Activated CD8-positive, alpha-beta memory T cell treated with anti-CD3 and anti-CD28 coated beads, Interleukin-2, amount 10 ng/mL, durations not matched to agents 7 days and 5 days (primary cell): Measurements from ENCODE around the gene BCL11B. TPM values are rescaled to one million over a fixed set of nuclear protein-coding genes. Genes with fewer than 3 reads are reported as not detected.

Source experiments
- ATAC-seq: fragments of 150-1000 bp; cut with Tn5 transposase; one replicate; pipeline ENCODE4 v1.10.0; 2021; ENCODE audit warnings: moderate library complexity
- CTCF ChIA-PET: fragments of 350-600 bp; sonication (Branson Sonifier 250); formaldehyde crosslinking; loops from one replicate; lab custom pipeline; 2021; ENCODE audit warnings: antibody characterized with exemption; lab: Charles Lee
- DNase-seq: peaks from one replicate; pipeline ENCODE4 v3.0.0-alpha.2; 2020
- H3K27ac Mint-ChIP-seq: one replicate; pipeline ENCODE4 v1.8.0; 2021; ENCODE audit warnings: mild to moderate bottlenecking, mixed read lengths
- H3K27me3 Mint-ChIP-seq: one replicate; pipeline ENCODE4 v1.8.0; 2021; ENCODE audit warnings: mixed read lengths
- H3K36me3 Mint-ChIP-seq: one replicate; pipeline ENCODE4 v1.8.0; 2021; ENCODE audit warnings: mild to moderate bottlenecking, mixed read lengths
- H3K4me1 Mint-ChIP-seq: one replicate; pipeline ENCODE4 v1.8.0; 2021; ENCODE audit warnings: mixed read lengths
- H3K4me3 Mint-ChIP-seq: one replicate; pipeline ENCODE4 v1.8.0; 2021; ENCODE audit warnings: mild to moderate bottlenecking, moderate library complexity, mixed read lengths
- H3K9me3 Mint-ChIP-seq: one replicate; pipeline ENCODE4 v1.8.0; 2022; ENCODE audit warnings: low read depth, mixed read lengths
- total RNA-seq, 2 experiments: library from RNA; stranded (reverse); gene quantifications; one replicate each; pipeline ENCODE4 v1.2.3, GENCODE V29; 2021

Gene BCL11B
- total RNA-seq, 2 experiments from 2014 or later: 53.0 to 66.2 TPM

DNA sequence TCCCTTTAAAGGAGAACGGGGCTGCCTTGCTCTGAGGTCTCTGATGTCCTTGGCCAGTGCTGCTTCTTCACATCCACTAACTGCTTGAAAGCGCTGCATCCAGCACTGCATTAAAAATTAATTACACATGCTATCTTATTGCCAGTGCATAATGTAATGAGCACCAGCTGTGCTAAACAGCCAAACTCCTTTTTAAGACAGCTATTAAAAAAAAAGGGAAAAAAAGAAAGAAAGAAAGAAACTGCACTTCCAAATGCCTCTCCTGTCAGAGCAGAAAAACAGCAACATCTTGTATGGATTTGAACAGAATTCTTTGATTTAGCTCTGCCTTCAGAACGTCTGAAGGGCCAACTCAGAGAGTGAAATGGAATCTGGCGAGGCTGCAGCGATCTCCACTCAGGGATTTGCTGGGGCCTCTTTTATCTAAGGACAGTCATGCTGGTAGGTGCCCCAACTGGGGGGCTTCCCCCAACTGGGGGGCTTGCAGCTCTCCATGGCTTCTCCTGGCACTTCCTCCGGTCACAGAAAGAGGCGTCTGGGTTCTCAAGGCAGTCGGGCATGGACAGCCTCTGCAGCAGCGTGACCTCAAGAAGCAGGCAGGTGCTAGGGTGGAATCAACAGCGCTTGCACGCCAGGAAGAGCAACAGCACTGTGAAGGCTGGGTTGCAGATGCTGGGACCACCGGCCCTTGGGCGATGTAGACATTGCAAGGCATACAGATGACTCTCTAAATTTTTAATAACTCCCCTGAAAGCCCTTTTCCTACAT, 46.4 kb downstream of the BCL11B start:
- peaks cover 57% of the 10 kb centered on the region for H3K36me3 Mint-ChIP-seq
- CTCF ChIA-PET: interaction anchor here (1.1 to 3.8 kb wide), 11 partner anchors 10 to 47 kb away, joined by 3 to 18 read pairs (median 6); partner anchors contain the start of gene BCL11B
- no peaks in the 10 kb centered on the region for H3K27me3 Mint-ChIP-seq
- no peaks in the 10 kb centered on the region for H3K9me3 Mint-ChIP-seq
- peaks cover 92% of the 10 kb centered on the region for H3K4me1 Mint-ChIP-seq
- H3K4me3 Mint-ChIP-seq: peak overlapping the region; percentile 39
- no peak for ATAC-seq
- no peak for DNase-seq
- peak overlapping the region; percentile 91 for H3K27ac Mint-ChIP-seq

DNA sequence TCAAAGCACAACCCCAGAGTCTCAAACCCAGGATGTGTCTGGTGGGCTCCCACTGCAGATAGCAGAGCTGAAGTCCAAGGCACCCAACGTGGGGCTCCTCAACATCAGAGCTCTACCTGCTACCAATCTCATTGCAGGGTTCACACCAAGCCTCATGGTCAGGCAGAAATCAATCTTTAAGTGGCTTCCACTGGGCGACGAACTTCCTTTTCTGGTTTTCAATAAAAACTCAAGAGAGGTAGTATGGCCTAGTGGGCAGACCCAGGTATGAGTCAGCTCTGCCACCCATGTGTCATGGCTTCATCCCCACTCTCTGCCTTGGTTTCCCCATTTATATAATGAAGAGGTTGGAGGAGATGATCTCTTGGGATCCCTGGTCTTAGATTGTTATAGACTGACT, 47.0 kb downstream of the BCL11B start:
- H3K27ac Mint-ChIP-seq: peak overlapping the region; percentile 91
- peaks cover 92% of the 10 kb centered on the region for H3K4me1 Mint-ChIP-seq
- DNase-seq (no peak), ATAC-seq (no peak)
- CTCF ChIA-PET: interaction anchor here (1.4 to 3.8 kb wide), 8 partner anchors 8 to 47 kb away, joined by 3 to 18 read pairs (median 8); partner anchors contain the start of gene BCL11B
- H3K4me3 Mint-ChIP-seq: no peak overlapping the region
- H3K9me3 Mint-ChIP-seq: no peaks in the 10 kb centered on the region
- H3K27me3 Mint-ChIP-seq: no peaks in the 10 kb centered on the region
- H3K36me3 Mint-ChIP-seq: peaks cover 62% of the 10 kb centered on the region

DNA sequence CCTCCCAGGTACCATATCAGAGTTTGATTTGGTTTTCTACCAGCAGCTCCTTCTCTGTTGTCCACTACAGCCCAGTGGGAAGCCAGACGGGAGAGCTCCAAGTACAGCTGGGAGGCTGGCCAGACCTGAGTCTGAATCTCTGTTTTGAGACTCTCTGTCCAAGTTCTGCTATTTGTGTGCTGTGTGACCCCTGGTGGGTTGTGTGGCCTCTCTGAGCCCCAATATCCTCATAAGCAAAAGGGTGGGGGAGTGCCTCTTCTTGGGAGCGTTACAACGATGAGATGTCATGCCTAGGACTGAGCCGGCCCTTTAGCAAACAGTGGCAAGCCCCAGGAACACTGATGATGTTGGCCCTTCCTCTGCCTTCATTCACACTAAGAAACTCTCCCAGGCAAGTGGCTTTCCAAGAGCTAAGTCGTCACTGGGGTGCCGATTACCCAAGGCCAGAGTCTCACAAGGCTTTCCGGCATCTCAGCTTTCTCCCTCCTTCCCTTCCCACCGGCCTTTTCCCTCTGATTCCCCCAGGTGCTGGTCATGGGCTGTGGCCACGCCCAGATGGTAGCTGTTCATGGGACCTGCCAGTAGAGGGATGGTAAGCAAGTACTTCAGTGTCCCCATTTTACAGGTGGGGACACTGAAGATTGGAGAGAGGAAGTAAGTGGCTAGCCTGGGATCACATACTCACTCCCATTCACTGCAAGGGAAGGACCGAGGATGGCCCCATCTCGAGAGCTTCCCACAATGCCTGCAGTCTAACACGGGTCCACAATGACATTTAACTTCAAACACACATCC, 47.7 kb downstream of the BCL11B start:
- Mint-ChIP-seq H3K4me3 (no peak overlapping the region), H3K27me3 (no peaks in the 10 kb centered on the region), H3K36me3 (peaks cover 63% of the 10 kb centered on the region), H3K4me1 (peaks cover 90% of the 10 kb centered on the region), H3K9me3 (no peaks in the 10 kb centered on the region), H3K27ac (peak overlapping the region; percentile 91)
- DNase-seq (no peak), ATAC-seq (no peak)
- CTCF ChIA-PET: interaction anchor here (1.0 to 3.8 kb wide), 9 partner anchors 9 to 48 kb away, joined by 3 to 18 read pairs (median 7); partner anchors contain the start of gene BCL11B

- peaks cover 52% of the 10 kb centered on the region for H3K36me3 Mint-ChIP-seq
- H3K27ac Mint-ChIP-seq: peak overlapping the region; percentile 9
- CTCF ChIA-PET: interaction anchor here (1.6 to 1.8 kb wide), 3 partner anchors 8 to 45 kb away, joined by 4 to 7 read pairs (median 5); no protein-coding TSS in a partner anchor
- no peaks in the 10 kb centered on the region for H3K27me3 Mint-ChIP-seq
- no peaks in the 10 kb centered on the region for H3K9me3 Mint-ChIP-seq
- no peak overlapping the region for H3K4me3 Mint-ChIP-seq
- ATAC-seq (no peak), DNase-seq (no peak)
- H3K4me1 Mint-ChIP-seq: peaks cover 86% of the 10 kb centered on the region
Observed at GRCh38 chr14:99221445-99221844, 50.6 kb downstream of the BCL11B start.

DNA sequence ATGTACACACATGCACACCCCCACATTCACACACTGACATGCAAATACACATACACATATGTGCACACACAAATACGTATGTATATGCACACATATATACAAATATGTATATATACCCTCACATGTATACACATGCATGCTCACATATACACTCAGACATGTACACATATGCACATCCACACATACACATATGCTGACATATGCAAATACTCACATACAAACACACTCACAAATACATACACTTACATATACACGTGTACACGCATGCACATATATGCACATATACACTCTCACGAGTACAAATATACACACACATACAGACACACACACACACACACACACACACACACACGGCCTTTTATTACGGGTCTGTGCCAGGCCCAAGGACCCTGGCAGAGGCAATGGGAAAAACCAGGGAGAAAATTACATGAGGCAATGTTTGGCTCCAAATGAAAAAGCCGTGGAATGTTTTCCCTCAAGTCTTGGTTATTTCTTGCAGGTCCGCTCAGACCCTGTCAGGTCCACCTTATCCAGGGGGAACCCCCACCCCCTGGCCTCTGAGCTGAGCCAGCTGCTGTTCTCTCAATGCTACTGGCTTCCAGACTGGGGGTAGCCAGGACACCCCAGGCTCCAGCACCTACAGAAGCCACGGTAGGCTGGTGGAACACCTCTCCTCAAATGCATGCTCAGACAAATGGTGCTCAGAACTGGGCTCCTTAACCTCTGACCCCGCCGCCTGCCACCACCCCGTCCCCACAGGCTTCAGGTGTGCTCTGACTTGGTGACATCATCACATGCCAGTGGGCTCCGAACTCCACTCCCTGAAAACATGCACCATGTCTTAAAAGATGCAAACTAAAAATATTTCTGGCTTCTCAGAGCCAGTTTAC, 54.7 kb downstream of the BCL11B start:
- CTCF ChIA-PET: interaction anchor here (1.5 to 2.2 kb wide), 4 partner anchors 10 to 50 kb away, joined by 5 to 11 read pairs (median 9); no protein-coding TSS in a partner anchor
- no peak for DNase-seq
- no peak for ATAC-seq
- peaks cover 37% of the 10 kb centered on the region for H3K36me3 Mint-ChIP-seq
- no peaks in the 10 kb centered on the region for H3K27me3 Mint-ChIP-seq
- no peak overlapping the region for H3K4me3 Mint-ChIP-seq
- no peaks in the 10 kb centered on the region for H3K9me3 Mint-ChIP-seq
- peak overlapping the region; percentile 62 for H3K27ac Mint-ChIP-seq
- H3K4me1 Mint-ChIP-seq: peaks cover 83% of the 10 kb centered on the region

DNA sequence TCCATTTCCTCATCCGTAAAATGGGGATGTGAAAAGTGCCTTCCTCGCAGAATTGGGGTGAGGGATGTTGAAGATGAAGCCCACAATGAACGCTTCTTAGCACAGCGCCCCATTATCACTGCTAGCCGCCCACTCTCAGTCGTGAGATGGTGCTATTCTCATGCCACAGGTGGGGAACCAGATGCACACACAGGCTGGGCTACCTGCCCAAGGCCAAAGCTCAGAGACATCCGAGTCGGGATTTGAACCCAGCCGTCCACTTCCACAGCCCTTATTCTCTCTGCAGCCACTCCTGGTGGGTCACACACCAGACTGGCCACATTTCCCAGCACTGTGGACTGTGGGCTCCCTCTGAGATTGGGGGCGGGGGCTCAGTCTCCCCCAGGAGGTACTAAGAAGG, 55.8 kb downstream of the BCL11B start:
- Mint-ChIP-seq H3K4me3 (no peak overlapping the region), H3K36me3 (peaks cover 42% of the 10 kb centered on the region)
- ATAC-seq: no peak

DNA sequence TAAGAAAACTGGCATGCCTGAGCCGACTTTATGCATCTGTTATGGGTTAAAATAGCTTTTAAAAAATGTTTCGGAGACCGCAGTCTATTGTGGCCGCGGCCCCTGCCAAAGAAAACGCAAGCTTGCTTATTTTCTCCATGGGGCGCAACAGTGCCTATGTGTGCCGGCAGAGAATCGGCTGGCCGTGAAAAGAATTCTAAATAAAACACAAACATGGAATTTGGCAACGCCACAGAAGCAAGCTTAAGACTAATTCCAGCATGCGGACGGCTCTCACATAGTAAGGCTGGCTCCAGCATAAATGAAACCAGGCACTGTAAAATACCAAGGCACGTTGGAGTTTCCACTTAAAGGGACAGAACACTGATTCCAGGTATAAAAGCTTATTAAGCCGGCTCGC, 56.7 kb downstream of the BCL11B start:
- Mint-ChIP-seq H3K4me1 (peaks cover 90% of the 10 kb centered on the region), H3K27ac (peak overlapping the region; percentile 47), H3K36me3 (peaks cover 43% of the 10 kb centered on the region), H3K4me3 (peak overlapping the region; percentile 3), H3K27me3 (no peaks in the 10 kb centered on the region), H3K9me3 (no peaks in the 10 kb centered on the region)
- DNase-seq (no peak), ATAC-seq (no peak)
- CTCF ChIA-PET: interaction anchor here (0.7 to 2.0 kb wide), 8 partner anchors 9 to 1076 kb away, joined by 3 to 10 read pairs (median 4); no protein-coding TSS in a partner anchor

More for the DNA sequence above, 55.8 kb downstream of the BCL11B start:
- no peaks in the 10 kb centered on the region for H3K27me3 Mint-ChIP-seq
- H3K4me1 Mint-ChIP-seq: peaks cover 87% of the 10 kb centered on the region
- CTCF ChIA-PET: interaction anchor here (0.9 to 1.8 kb wide), 4 partner anchors 10 to 1077 kb away, joined by 3 to 10 read pairs (median 4); no protein-coding TSS in a partner anchor
- DNase-seq: no peak
- no peaks in the 10 kb centered on the region for H3K9me3 Mint-ChIP-seq
- H3K27ac Mint-ChIP-seq: peak overlapping the region; percentile 62

DNA sequence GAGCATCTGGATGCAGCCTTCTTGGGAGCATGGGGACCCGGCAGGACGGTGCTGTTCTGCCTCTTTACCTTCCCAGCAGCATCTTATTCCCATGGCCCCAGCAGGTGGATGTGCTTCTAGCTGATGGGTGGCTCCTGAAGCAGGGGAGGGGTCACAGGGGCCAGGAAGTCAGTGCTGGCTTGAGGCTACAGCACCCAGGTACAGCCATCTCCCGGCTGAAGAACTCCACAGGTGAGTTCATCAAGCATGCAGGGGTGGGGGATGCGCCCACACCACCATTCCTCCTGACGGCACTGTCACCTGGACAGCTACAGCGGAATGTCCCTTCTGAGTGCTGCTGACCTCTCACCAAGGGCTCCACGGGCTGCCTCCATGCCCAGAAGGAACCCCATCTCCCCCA, 57.3 kb downstream of the BCL11B start:
- Mint-ChIP-seq H3K4me1 (peaks cover 92% of the 10 kb centered on the region), H3K9me3 (no peaks in the 10 kb centered on the region), H3K4me3 (no peak overlapping the region), H3K27ac (peak overlapping the region; percentile 31), H3K27me3 (no peaks in the 10 kb centered on the region), H3K36me3 (peaks cover 39% of the 10 kb centered on the region)
- no peak for ATAC-seq
- CTCF ChIA-PET: interaction anchor here (1.1 to 2.8 kb wide), 5 partner anchors 11 to 26 kb away, joined by 3 to 16 read pairs (median 9); no protein-coding TSS in a partner anchor
- no peak for DNase-seq

GRCh38 chr14:99213527-99213971, 58.4 kb downstream of the BCL11B start:
- H3K4me3 Mint-ChIP-seq: peak overlapping the region; percentile 37
- peaks cover 35% of the 10 kb centered on the region for H3K36me3 Mint-ChIP-seq
- CTCF ChIA-PET: interaction anchor here (1.0 to 2.8 kb wide), 5 partner anchors 12 to 25 kb away, joined by 3 to 16 read pairs (median 8); no protein-coding TSS in a partner anchor
- DNase-seq: no peak
- peaks cover 92% of the 10 kb centered on the region for H3K4me1 Mint-ChIP-seq
- no peaks in the 10 kb centered on the region for H3K27me3 Mint-ChIP-seq
- H3K9me3 Mint-ChIP-seq: no peaks in the 10 kb centered on the region
- peak overlapping the region; percentile 79 for H3K27ac Mint-ChIP-seq
- peak; percentile 35 for ATAC-seq

DNA sequence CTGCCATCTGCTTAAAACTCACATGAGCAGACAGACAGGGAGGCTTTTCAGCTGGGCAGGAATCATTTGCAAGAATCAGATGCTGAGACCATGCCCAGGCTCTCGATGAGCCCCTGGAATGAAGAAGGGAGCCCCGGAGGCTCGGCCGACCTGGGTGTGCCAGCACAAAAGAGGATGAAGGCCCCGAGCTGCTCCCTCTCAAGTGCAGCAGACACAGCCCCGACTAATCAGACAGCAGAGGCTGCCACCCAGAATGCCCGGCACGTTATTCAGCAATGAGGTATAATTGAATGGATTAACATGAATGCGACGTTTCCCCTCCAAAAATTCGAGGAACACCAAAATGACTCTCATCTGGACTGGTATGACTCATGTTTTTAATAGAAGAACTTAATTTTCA, 58.9 kb downstream of the BCL11B start:
- DNase-seq: no peak
- H3K36me3 Mint-ChIP-seq: peaks cover 32% of the 10 kb centered on the region

GRCh38 chr14:99212646-99213045, 59.4 kb downstream of the BCL11B start:
- ATAC-seq (peak; percentile 13), DNase-seq (no peak)
- Mint-ChIP-seq H3K36me3 (peaks cover 35% of the 10 kb centered on the region), H3K4me3 (peak overlapping the region; percentile 13), H3K27me3 (no peaks in the 10 kb centered on the region), H3K27ac (peak overlapping the region; percentile 79), H3K9me3 (no peaks in the 10 kb centered on the region), H3K4me1 (peaks cover 95% of the 10 kb centered on the region)
- CTCF ChIA-PET: interaction anchor here (1.1 to 2.8 kb wide), 4 partner anchors 13 to 23 kb away, joined by 3 to 16 read pairs (median 6); no protein-coding TSS in a partner anchor

More for the DNA sequence above, 58.9 kb downstream of the BCL11B start:
- H3K9me3 Mint-ChIP-seq: no peaks in the 10 kb centered on the region
- peak; percentile 16 for ATAC-seq
- H3K4me1 Mint-ChIP-seq: peaks cover 91% of the 10 kb centered on the region
- CTCF ChIA-PET: interaction anchor here (1.1 to 2.8 kb wide), 4 partner anchors 12 to 24 kb away, joined by 3 to 16 read pairs (median 6); no protein-coding TSS in a partner anchor
- H3K27me3 Mint-ChIP-seq: no peaks in the 10 kb centered on the region
- peak overlapping the region; percentile 37 for H3K4me3 Mint-ChIP-seq
- peak overlapping the region; percentile 79 for H3K27ac Mint-ChIP-seq

DNA sequence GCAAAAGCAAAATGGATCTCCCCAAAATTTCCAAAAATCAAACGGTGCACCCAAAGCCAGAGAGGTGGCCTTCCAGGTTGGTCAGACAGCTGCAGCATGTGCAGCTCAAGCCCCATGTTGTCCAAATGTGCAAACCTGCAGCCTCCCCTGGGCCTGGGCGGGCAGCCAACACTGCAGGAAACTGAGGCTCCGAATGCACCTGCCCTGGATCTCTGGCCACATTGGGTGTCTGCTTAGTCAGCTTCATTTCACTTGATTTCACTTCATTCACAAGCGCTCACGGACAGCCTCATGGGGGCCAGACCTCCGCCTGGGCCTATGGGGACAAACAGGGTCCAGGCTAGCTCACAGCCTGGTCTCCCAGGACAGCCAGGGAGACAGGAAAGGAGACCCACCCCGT, 59.8 kb downstream of the BCL11B start:
- peaks cover 95% of the 10 kb centered on the region for H3K4me1 Mint-ChIP-seq
- H3K36me3 Mint-ChIP-seq: peaks cover 35% of the 10 kb centered on the region
- ATAC-seq (no peak), DNase-seq (no peak)
- peak overlapping the region; percentile 79 for H3K27ac Mint-ChIP-seq
- no peaks in the 10 kb centered on the region for H3K27me3 Mint-ChIP-seq
- CTCF ChIA-PET: interaction anchor here (1.0 to 2.8 kb wide), 4 partner anchors 13 to 23 kb away, joined by 3 to 16 read pairs (median 4); no protein-coding TSS in a partner anchor
- H3K4me3 Mint-ChIP-seq: no peak overlapping the region
- no peaks in the 10 kb centered on the region for H3K9me3 Mint-ChIP-seq
